Measurements from ENCODE around the gene ARHGAP23. TPM values are rescaled to one million over a fixed set of nuclear protein-coding genes. Genes with fewer than 3 reads are reported as not detected.

ARHGAP23 gene
- total and polyA plus RNA-seq, 8 donors: 4.0 to 55.5 (median 26.4) TPM

GRCh38 chr17:38461683-38462082, 33.4 kb downstream of the ARHGAP23 start:
- WGBS, 5 donors: 82 to 97% (median 94%) methylated on average over 5 to 7 of the region's 7 CpGs
- no peak for TF ChIP-seq POLR2AphosphoS5 (IDR thresholded peaks at IDR 0.05)
- TF ChIP-seq CTCF (IDR thresholded peaks at IDR 0.05): no peak
- no peak for TF ChIP-seq POLR2A (IDR thresholded peaks at IDR 0.05)
- TF ChIP-seq EP300 (IDR thresholded peaks at IDR 0.05): no peak
- intact Hi-C loops (cut with DNase I; ENCODE audit: low total_unique reads): no loop called here
- no peaks in the 10 kb centered on the region for H3K9me3 ChIP-seq
- no peak for DNase-seq
- no peak overlapping the region for H3K4me3 ChIP-seq
- peak overlapping the region in 1 of 5 donors; percentile 91 for H3K27ac ChIP-seq
- H3K4me1 ChIP-seq: peaks cover 24 to 77% (median 56%) of the 10 kb centered on the region in 4 donors
- H3K36me3 ChIP-seq: peaks cover 10 to 46% (median 32%) of the 10 kb centered on the region in 4 donors
- H3K27me3 ChIP-seq: no peaks in the 10 kb centered on the region

GRCh38 chr17:38463451-38463858, 35.2 kb downstream of the ARHGAP23 start:
- H3K4me3 ChIP-seq: no peak overlapping the region
- intact Hi-C loops (cut with DNase I; ENCODE audit: low total_unique reads): no loop called here
- no peaks in the 10 kb centered on the region for H3K27me3 ChIP-seq
- peak overlapping the region in 4 of 5 donors; percentile 85 to 92 (median 90) for H3K27ac ChIP-seq
- TF ChIP-seq POLR2AphosphoS5 (IDR thresholded peaks at IDR 0.05): no peak
- no peak for TF ChIP-seq CTCF (IDR thresholded peaks at IDR 0.05)
- TF ChIP-seq EP300 (IDR thresholded peaks at IDR 0.05): no peak
- no peak for TF ChIP-seq POLR2A (IDR thresholded peaks at IDR 0.05)
- H3K4me1 ChIP-seq: peaks cover 30 to 88% (median 66%) of the 10 kb centered on the region in 4 donors
- DNase-seq: no peak
- 34 to 67% (median 62%) methylated on average over 4 to 8 of the region's 8 CpGs for WGBS, 5 donors
- no peaks in the 10 kb centered on the region for H3K9me3 ChIP-seq
- peaks cover 20 to 58% (median 42%) of the 10 kb centered on the region in 4 donors for H3K36me3 ChIP-seq

- DNase-seq: peak in 1 of 2 donors; percentile 50
- WGBS, 5 donors: 24 to 48% (median 33%) methylated on average over 8 to 9 of the region's 9 CpGs
- H3K4me3 ChIP-seq: peak overlapping the region; percentile 40 to 52 (median 44)
Observed at GRCh38 chr17:38464251-38464722, 36.0 kb downstream of the ARHGAP23 start.

GRCh38 chr17:38464723-38465390, 36.6 kb downstream of the ARHGAP23 start:
- peak overlapping the region; percentile 59 to 92 (median 88) for H3K27ac ChIP-seq
- H3K36me3 ChIP-seq: peaks cover 14 to 56% (median 43%) of the 10 kb centered on the region in 4 donors
- H3K4me3 ChIP-seq: peak overlapping the region; percentile 40 to 52 (median 44)
- DNase-seq: peak; percentile 70 to 96
- 10 to 31% (median 14%) methylated on average over 21 to 28 of the region's 28 CpGs for WGBS, 5 donors
- TF ChIP-seq POLR2AphosphoS5 (IDR thresholded peaks at IDR 0.05) (peak; percentile 62 to 78 (median 68)), EP300 (IDR thresholded peaks at IDR 0.05) (no peak), CTCF (IDR thresholded peaks at IDR 0.05) (no peak), POLR2A (IDR thresholded peaks at IDR 0.05) (no peak)
- no peaks in the 10 kb centered on the region for H3K9me3 ChIP-seq
- peaks cover 30 to 91% (median 69%) of the 10 kb centered on the region in 4 donors for H3K4me1 ChIP-seq
- no peaks in the 10 kb centered on the region for H3K27me3 ChIP-seq
- intact Hi-C loops (cut with DNase I; ENCODE audit: low total_unique reads): no loop called here

More at GRCh38 chr17:38464251-38464722, 36.0 kb downstream of the ARHGAP23 start:
- Histone ChIP-seq H3K4me1 (peaks cover 30 to 91% (median 70%) of the 10 kb centered on the region in 4 donors), H3K27ac (peak overlapping the region; percentile 59 to 92 (median 88)), H3K36me3 (peaks cover 15 to 57% (median 43%) of the 10 kb centered on the region in 4 donors), H3K27me3 (no peaks in the 10 kb centered on the region), H3K9me3 (no peaks in the 10 kb centered on the region)
- intact Hi-C loops (cut with DNase I; ENCODE audit: low total_unique reads): no loop called here
- no peak for TF ChIP-seq POLR2A (IDR thresholded peaks at IDR 0.05)
- no peak for TF ChIP-seq CTCF (IDR thresholded peaks at IDR 0.05)
- no peak for TF ChIP-seq EP300 (IDR thresholded peaks at IDR 0.05)
- no peak for TF ChIP-seq POLR2AphosphoS5 (IDR thresholded peaks at IDR 0.05)

Measured in stomach (tissue), 9 donors.